Neuronal stem cell (in vitro differentiated cells): Measurements from ENCODE around the gene METTL21C.

Experiments
- DNase-seq: peaks from one replicate; pipeline ENCODE4 v3.0.0-alpha.2; 2013; ENCODE audit warnings: low spot score
- H2AFZ ChIP-seq: one replicate; pipeline ENCODE4 v1.6.1; 2013; ENCODE audit warnings: mild to moderate bottlenecking, low read length, inconsistent platforms
- H2AK5ac ChIP-seq: 2 replicates; pipeline ENCODE4 v1.6.1; 2013; ENCODE audit warnings: low read depth, mild to moderate bottlenecking, inconsistent platforms, low read length, moderate library complexity, mixed read lengths
- H2BK120ac ChIP-seq: 2 replicates; pipeline ENCODE4 v1.6.1; 2013; ENCODE audit warnings: low read depth, mild to moderate bottlenecking, inconsistent platforms, low read length, moderate library complexity, mixed read lengths
- H2BK12ac ChIP-seq: one replicate; pipeline ENCODE4 v1.6.1; 2013; ENCODE audit warnings: low read length, inconsistent platforms
- H2BK15ac ChIP-seq: 2 replicates; pipeline ENCODE4 v1.6.1; 2013; ENCODE audit warnings: mild to moderate bottlenecking, low read length, inconsistent platforms, mixed read lengths
- H2BK5ac ChIP-seq: one replicate; pipeline ENCODE4 v1.6.1; 2013; ENCODE audit warnings: inconsistent platforms, mild to moderate bottlenecking, low read length, moderate library complexity
- H3K14ac ChIP-seq: one replicate; pipeline ENCODE4 v1.6.1; 2013; ENCODE audit warnings: low read length, inconsistent platforms
- H3K18ac ChIP-seq: 2 replicates; pipeline ENCODE4 v1.6.1; 2013; ENCODE audit warnings: low read length, inconsistent platforms
- H3K23ac ChIP-seq: 2 replicates; pipeline ENCODE4 v1.6.1; 2013; ENCODE audit warnings: low read depth, mild to moderate bottlenecking, mixed read lengths, low read length, inconsistent platforms; ENCODE audit not compliant: poor library complexity
- H3K27ac ChIP-seq: replicated peaks from 3 replicates; pipeline ENCODE4 v1.5.1; 2013; ENCODE audit warnings: low read length, inconsistent platforms
- H3K27me3 ChIP-seq, 3 experiments: 2 replicates each; pipeline ENCODE4 v1.6.1; 2013; ENCODE audit warnings: low read length in 3 of 3, mild to moderate bottlenecking in 2 of 3, inconsistent platforms in 1 of 3, low read depth in 1 of 3, mixed read lengths in 1 of 3, moderate library complexity in 1 of 3; ENCODE audit not compliant: control insufficient read depth in 3 of 3, insufficient read depth in 3 of 3
- H3K36me3 ChIP-seq, 2 donors: replicated peaks in 1 of 2; 2 replicates each; pipeline ENCODE4 v1.6.1; 2013; ENCODE audit warnings: low read length in 2 of 2; ENCODE audit not compliant: control insufficient read depth in 2 of 2, insufficient read depth in 2 of 2
- H3K4ac ChIP-seq: 2 replicates; pipeline ENCODE4 v1.6.1; 2013; ENCODE audit warnings: inconsistent platforms, mild to moderate bottlenecking, low read length, moderate library complexity
- H3K4me1 ChIP-seq, 2 donors: 1 replicate in 1 of 2; 2 replicates in 1 of 2; pipeline ENCODE4 v1.6.1; 2013; ENCODE audit warnings: low read length in 2 of 2, low read depth in 1 of 2; ENCODE audit not compliant: control insufficient read depth in 2 of 2, insufficient read depth in 1 of 2
- H3K4me2 ChIP-seq: one replicate; pipeline ENCODE4 v1.6.1; 2013; ENCODE audit warnings: mild to moderate bottlenecking, low read length, inconsistent platforms; ENCODE audit not compliant: insufficient read depth, poor library complexity, severe bottlenecking
- H3K4me3 ChIP-seq, 2 donors: 2 replicates each; pipeline ENCODE4 v1.5.1; 2013; ENCODE audit warnings: low read length in 2 of 2, mild to moderate bottlenecking in 2 of 2, inconsistent platforms in 1 of 2, moderate library complexity in 1 of 2
- H3K79me1 ChIP-seq: one replicate; pipeline ENCODE4 v1.6.1; 2013; ENCODE audit warnings: low read depth, mild to moderate bottlenecking, inconsistent platforms, low read length, moderate library complexity
- H3K9ac ChIP-seq: one replicate; pipeline ENCODE4 v1.6.1; 2013; ENCODE audit warnings: mild to moderate bottlenecking, low read depth, low read length, inconsistent platforms; ENCODE audit not compliant: poor library complexity
- H3K9me3 ChIP-seq, 2 donors: replicated peaks in 1 of 2; 2 replicates each; pipeline versions ENCODE3 to v1.6.1; 2013; ENCODE audit warnings: low read length in 2 of 2, mild to moderate bottlenecking in 2 of 2, inconsistent platforms in 1 of 2, low read depth in 1 of 2, mixed read lengths in 1 of 2, moderate library complexity in 1 of 2; ENCODE audit not compliant: control insufficient read depth in 2 of 2, insufficient read depth in 1 of 2
- H4K8ac ChIP-seq: one replicate; pipeline ENCODE4 v1.6.1; 2013; ENCODE audit warnings: low read depth, mild to moderate bottlenecking, inconsistent platforms, low read length, moderate library complexity
- H4K91ac ChIP-seq: one replicate; pipeline ENCODE4 v1.6.1; 2013; ENCODE audit warnings: low read length, low read depth, mild to moderate bottlenecking, inconsistent platforms; ENCODE audit not compliant: poor library complexity
- WGBS, 2 donors: extraction: QIAGEN DNeasy Blood & Tissue Kit; methylation state at CpG; one replicate each; pipeline ENCODE4 v1.1.7; 2013; ENCODE audit warnings: missing lambda C conversion rate in 2 of 2, mixed read lengths in 1 of 2; ENCODE audit not compliant: insufficient read length in 2 of 2, insufficient replicate concordance in 1 of 2; ENCODE audit errors: extremely low coverage in 2 of 2; 5-methylcytosine and 5-hydroxymethylcytosine counted together

METTL21C gene

GRCh38 chr13:102698649-102698980 lies 3.8 kb upstream of the METTL21C start:
- Histone ChIP-seq H3K23ac (no peak overlapping the region), H2AFZ (no peak overlapping the region), H3K4me2 (no peak overlapping the region), H3K14ac (no peak overlapping the region), H3K4ac (no peak overlapping the region), H3K79me1 (no peaks in the 10 kb centered on the region), H3K4me1 (peaks cover 0 to 9% of the 10 kb centered on the region in 2 donors), H3K27me3 (no peaks in the 10 kb centered on the region), H3K9ac (no peak overlapping the region), H3K4me3 (no peak overlapping the region), H3K36me3 (no peaks in the 10 kb centered on the region), H4K91ac (no peak overlapping the region), H2BK15ac (no peak overlapping the region), H3K27ac (no peak overlapping the region), H2AK5ac (no peak overlapping the region), H2BK12ac (no peak overlapping the region), H3K18ac (no peak overlapping the region), H2BK120ac (no peak overlapping the region), H3K9me3 (peaks cover 4 to 5% of the 10 kb centered on the region in 2 donors), H4K8ac (no peak overlapping the region), H2BK5ac (no peak overlapping the region)
- WGBS, 2 donors = no CpG with 5 or more reads among the region's 2 CpGs
- no peak for DNase-seq

GRCh38 chr13:102697929-102698648 lies 3.2 kb upstream of the METTL21C start:
- H2BK15ac ChIP-seq = no peak overlapping the region
- no peak overlapping the region for H2BK12ac ChIP-seq
- no peaks in the 10 kb centered on the region for H3K36me3 ChIP-seq
- H4K91ac ChIP-seq = no peak overlapping the region
- H3K4ac ChIP-seq = no peak overlapping the region
- H3K27ac ChIP-seq = no peak overlapping the region
- H3K23ac ChIP-seq = no peak overlapping the region
- H3K4me2 ChIP-seq = no peak overlapping the region
- H4K8ac ChIP-seq = no peak overlapping the region
- peaks cover 4 to 5% of the 10 kb centered on the region in 2 donors for H3K9me3 ChIP-seq
- no peak overlapping the region for H2AK5ac ChIP-seq
- H3K4me1 ChIP-seq = peaks cover 0 to 9% of the 10 kb centered on the region in 2 donors
- no peak overlapping the region for H2BK120ac ChIP-seq
- no CpG with 5 or more reads among the region's 8 CpGs for WGBS, 2 donors
- no peak overlapping the region for H2AFZ ChIP-seq
- H3K14ac ChIP-seq = no peak overlapping the region
- no peak overlapping the region for H3K4me3 ChIP-seq
- H3K27me3 ChIP-seq = no peaks in the 10 kb centered on the region
- DNase-seq = no peak
- no peak overlapping the region for H2BK5ac ChIP-seq
- no peaks in the 10 kb centered on the region for H3K79me1 ChIP-seq
- H3K18ac ChIP-seq = no peak overlapping the region
- no peak overlapping the region for H3K9ac ChIP-seq

- H4K8ac ChIP-seq = no peak overlapping the region
- WGBS, 2 donors = no CpG with 5 or more reads among the region's 6 CpGs
- H3K36me3 ChIP-seq = no peaks in the 10 kb centered on the region
- no peak overlapping the region for H3K27ac ChIP-seq
- no peak overlapping the region for H3K23ac ChIP-seq
- no peak overlapping the region for H3K9ac ChIP-seq
- DNase-seq = no peak
- no peak overlapping the region for H2BK15ac ChIP-seq
- no peak overlapping the region for H3K4ac ChIP-seq
- no peak overlapping the region for H3K14ac ChIP-seq
- no peak overlapping the region for H2BK12ac ChIP-seq
- H4K91ac ChIP-seq = no peak overlapping the region
- H3K79me1 ChIP-seq = no peaks in the 10 kb centered on the region
- peaks cover 4 to 5% of the 10 kb centered on the region in 2 donors for H3K9me3 ChIP-seq
- no peak overlapping the region for H3K4me2 ChIP-seq
- no peaks in the 10 kb centered on the region for H3K27me3 ChIP-seq
- H2BK5ac ChIP-seq = no peak overlapping the region
- H3K18ac ChIP-seq = no peak overlapping the region
- H2AK5ac ChIP-seq = no peak overlapping the region
- H3K4me1 ChIP-seq = peaks cover 0 to 9% of the 10 kb centered on the region in 2 donors
- H2AFZ ChIP-seq = no peak overlapping the region
- H3K4me3 ChIP-seq = no peak overlapping the region
- no peak overlapping the region for H2BK120ac ChIP-seq
Measured at GRCh38 chr13:102697264-102697663, 2.4 kb upstream of the METTL21C start.

GRCh38 chr13:102696465-102696864 lies 1.6 kb upstream of the METTL21C start:
- no CpG with 5 or more reads among the region's 4 CpGs for WGBS, 2 donors
- H2BK12ac ChIP-seq = no peak overlapping the region

More at GRCh38 chr13:102696465-102696864, 1.6 kb upstream of the METTL21C start:
- Histone ChIP-seq H2BK5ac (no peak overlapping the region), H3K4me2 (no peak overlapping the region), H3K27me3 (no peaks in the 10 kb centered on the region), H3K14ac (no peak overlapping the region), H4K91ac (no peak overlapping the region), H3K9me3 (peaks cover 4 to 5% of the 10 kb centered on the region in 2 donors), H3K4ac (no peak overlapping the region), H2BK120ac (no peak overlapping the region), H3K4me3 (no peak overlapping the region), H3K36me3 (no peaks in the 10 kb centered on the region), H2AK5ac (no peak overlapping the region), H3K18ac (no peak overlapping the region), H3K4me1 (peaks cover 0 to 14% of the 10 kb centered on the region in 2 donors), H3K79me1 (no peaks in the 10 kb centered on the region), H3K23ac (no peak overlapping the region), H3K27ac (no peak overlapping the region), H3K9ac (no peak overlapping the region), H2AFZ (no peak overlapping the region), H2BK15ac (no peak overlapping the region), H4K8ac (no peak overlapping the region)
- no peak for DNase-seq
